Stimulated activated memory B cell treated with anti-CD40 and anti-IgM and Interleukin-4, amounts not matched to agents 10 μg/mL and 1 μg/mL and 100 μg/mL, for 72 hours (primary cell): ENCODE results near the gene OAS2.

ENCODE experiments used
- ATAC-seq: fragments of 150-1000 bp; cut with Tn5 transposase; 2 replicates; pipeline ENCODE4 v1.10.0; 2021
- H3K27ac Mint-ChIP-seq: one replicate; pipeline ENCODE4 v1.8.0; 2022; ENCODE audit warnings: mild to moderate bottlenecking, mixed read lengths
- H3K27me3 Mint-ChIP-seq: one replicate; pipeline ENCODE4 v1.8.0; 2022; ENCODE audit warnings: mixed read lengths
- H3K36me3 Mint-ChIP-seq: one replicate; pipeline ENCODE4 v1.8.0; 2022; ENCODE audit warnings: mixed read lengths
- H3K4me1 Mint-ChIP-seq: one replicate; pipeline ENCODE4 v1.8.0; 2022; ENCODE audit warnings: mixed read lengths
- H3K4me3 Mint-ChIP-seq: one replicate; pipeline ENCODE4 v1.8.0; 2022; ENCODE audit warnings: mild to moderate bottlenecking, moderate library complexity, mixed read lengths
- H3K9me3 Mint-ChIP-seq: one replicate; pipeline ENCODE4 v1.8.0; 2022; ENCODE audit warnings: mixed read lengths

OAS2 gene

GRCh38 chr12:113006641-113007040 is 28.3 kb downstream of the OAS2 start:
- no peak overlapping the region for H3K4me3 Mint-ChIP-seq
- peaks cover 8% of the 10 kb centered on the region for H3K9me3 Mint-ChIP-seq
- no peaks in the 10 kb centered on the region for H3K4me1 Mint-ChIP-seq
- H3K27ac Mint-ChIP-seq = no peak overlapping the region
- ATAC-seq = no peak
- H3K27me3 Mint-ChIP-seq = no peaks in the 10 kb centered on the region
- H3K36me3 Mint-ChIP-seq = peaks cover 80% of the 10 kb centered on the region

GRCh38 chr12:113007166-113007565 is 28.8 kb downstream of the OAS2 start:
- peaks cover 84% of the 10 kb centered on the region for H3K36me3 Mint-ChIP-seq

GRCh38 chr12:113010701-113011100 is 32.4 kb downstream of the OAS2 start:
- ATAC-seq = no peak
- Mint-ChIP-seq H3K9me3 (peaks cover 10% of the 10 kb centered on the region), H3K4me3 (no peak overlapping the region), H3K4me1 (no peaks in the 10 kb centered on the region), H3K27ac (no peak overlapping the region), H3K36me3 (peaks cover 58% of the 10 kb centered on the region), H3K27me3 (no peaks in the 10 kb centered on the region)

More at GRCh38 chr12:113007166-113007565, 28.8 kb downstream of the OAS2 start:
- Mint-ChIP-seq H3K4me3 (no peak overlapping the region), H3K4me1 (no peaks in the 10 kb centered on the region), H3K27me3 (no peaks in the 10 kb centered on the region), H3K27ac (no peak overlapping the region), H3K9me3 (peaks cover 10% of the 10 kb centered on the region)
- no peak for ATAC-seq

DNA sequence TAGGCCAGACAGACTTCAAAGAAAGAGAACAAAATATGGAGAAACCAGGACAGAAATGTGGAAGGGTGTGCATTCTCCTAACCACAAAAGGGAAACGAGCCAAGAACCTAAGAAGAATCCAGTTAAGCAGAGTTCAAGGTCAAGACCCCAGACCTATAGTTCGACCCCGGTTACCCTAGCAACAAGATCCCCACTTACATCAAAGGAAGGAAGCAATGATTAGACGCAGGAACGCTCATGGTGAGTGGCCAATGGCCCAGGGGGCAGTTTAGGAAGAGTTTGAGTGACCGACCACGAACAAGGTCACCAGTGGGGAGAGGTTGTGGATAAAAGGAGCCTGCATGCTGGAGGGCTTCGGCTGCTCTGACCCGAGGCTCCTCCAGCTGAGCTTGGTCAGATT is 36.2 kb downstream of the OAS2 start:
- H3K9me3 Mint-ChIP-seq = peaks cover 10% of the 10 kb centered on the region
- H3K4me1 Mint-ChIP-seq = no peaks in the 10 kb centered on the region
- H3K27me3 Mint-ChIP-seq = no peaks in the 10 kb centered on the region
- H3K27ac Mint-ChIP-seq = no peak overlapping the region
- ATAC-seq = no peak
- no peak overlapping the region for H3K4me3 Mint-ChIP-seq
- peaks cover 29% of the 10 kb centered on the region for H3K36me3 Mint-ChIP-seq

GRCh38 chr12:113016796-113017195 is 38.5 kb downstream of the OAS2 start:
- no peaks in the 10 kb centered on the region for H3K4me1 Mint-ChIP-seq
- no peak overlapping the region for H3K27ac Mint-ChIP-seq
- no peaks in the 10 kb centered on the region for H3K27me3 Mint-ChIP-seq
- H3K9me3 Mint-ChIP-seq = peaks cover under 1% of the 10 kb centered on the region
- ATAC-seq = no peak
- H3K36me3 Mint-ChIP-seq = peaks cover 6% of the 10 kb centered on the region
- no peak overlapping the region for H3K4me3 Mint-ChIP-seq

- no peak for ATAC-seq
- H3K4me3 Mint-ChIP-seq = no peak overlapping the region
- H3K27me3 Mint-ChIP-seq = no peaks in the 10 kb centered on the region
- no peaks in the 10 kb centered on the region for H3K36me3 Mint-ChIP-seq
- no peak overlapping the region for H3K27ac Mint-ChIP-seq
- peaks cover 5% of the 10 kb centered on the region for H3K4me1 Mint-ChIP-seq
- no peaks in the 10 kb centered on the region for H3K9me3 Mint-ChIP-seq
Observed at GRCh38 chr12:113019025-113019424, 40.7 kb downstream of the OAS2 start.

DNA sequence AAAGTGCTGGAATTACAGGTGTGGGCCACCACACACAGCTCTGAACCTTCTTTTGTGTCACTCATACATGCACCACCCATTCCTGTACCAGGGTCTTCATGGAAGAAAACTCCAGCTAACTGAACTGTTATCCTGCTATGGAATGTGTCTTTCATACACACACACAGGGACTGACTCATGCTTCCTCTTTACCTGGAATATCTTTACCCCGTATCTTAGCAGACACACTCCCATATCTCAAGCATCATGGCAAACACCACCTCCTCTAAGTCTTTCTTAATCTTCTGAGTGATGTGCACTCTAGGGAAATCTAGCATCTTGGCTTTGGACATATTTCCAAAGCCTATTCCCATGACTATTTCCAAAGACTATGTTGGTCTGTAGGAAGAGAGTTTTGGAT is 43.2 kb downstream of the OAS2 start:
- H3K4me3 Mint-ChIP-seq = no peak overlapping the region
- H3K36me3 Mint-ChIP-seq = no peaks in the 10 kb centered on the region
- ATAC-seq = no peak
- no peaks in the 10 kb centered on the region for H3K27me3 Mint-ChIP-seq
- H3K4me1 Mint-ChIP-seq = peaks cover 5% of the 10 kb centered on the region
- H3K9me3 Mint-ChIP-seq = no peaks in the 10 kb centered on the region
- H3K27ac Mint-ChIP-seq = no peak overlapping the region

DNA sequence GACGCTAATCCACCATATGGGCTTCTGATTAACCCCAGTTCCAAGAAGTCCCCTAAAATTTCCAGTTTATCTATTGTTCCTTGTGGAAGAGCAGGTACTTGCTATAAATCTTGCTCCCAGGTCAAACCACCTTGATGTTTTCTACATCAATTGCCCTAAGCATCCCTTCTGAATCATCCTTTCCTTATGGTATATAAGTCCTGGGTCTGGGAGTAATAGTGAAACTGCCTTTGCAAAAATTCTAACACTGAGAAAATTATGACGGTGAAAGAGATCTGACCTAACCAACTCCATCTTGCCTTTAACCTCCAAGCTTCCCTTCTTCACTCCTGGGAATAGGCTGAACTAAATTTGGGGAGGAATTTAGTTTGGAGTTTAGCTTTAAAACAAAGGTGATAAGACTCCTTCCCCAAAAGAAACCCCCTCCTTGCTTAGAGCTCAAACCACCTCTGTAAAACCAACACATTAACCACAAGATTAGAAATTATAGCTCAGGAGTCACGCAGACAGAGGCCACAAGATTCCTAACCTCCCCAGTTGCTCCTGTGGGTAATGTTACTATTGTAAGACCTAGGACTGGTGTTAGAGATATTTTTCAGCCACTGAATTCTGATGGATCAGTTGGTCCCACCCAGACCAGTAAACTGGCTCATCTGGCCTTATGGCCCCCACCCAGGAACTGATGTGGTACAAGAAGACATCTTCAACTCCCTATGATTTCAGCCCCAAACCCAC is 44.4 kb downstream of the OAS2 start:
- Mint-ChIP-seq H3K27ac (no peak overlapping the region), H3K4me3 (no peak overlapping the region), H3K9me3 (no peaks in the 10 kb centered on the region), H3K4me1 (peaks cover 6% of the 10 kb centered on the region), H3K36me3 (no peaks in the 10 kb centered on the region), H3K27me3 (no peaks in the 10 kb centered on the region)
- no peak for ATAC-seq

- H3K4me3 Mint-ChIP-seq = no peak overlapping the region
- H3K27ac Mint-ChIP-seq = no peak overlapping the region
- no peaks in the 10 kb centered on the region for H3K9me3 Mint-ChIP-seq
- H3K4me1 Mint-ChIP-seq = peaks cover 15% of the 10 kb centered on the region
- H3K27me3 Mint-ChIP-seq = no peaks in the 10 kb centered on the region
- no peak for ATAC-seq
- no peaks in the 10 kb centered on the region for H3K36me3 Mint-ChIP-seq
Observed at GRCh38 chr12:113027726-113028125, 49.4 kb downstream of the OAS2 start.

GRCh38 chr12:113030875-113031525 is 52.7 kb downstream of the OAS2 start:
- Mint-ChIP-seq H3K36me3 (no peaks in the 10 kb centered on the region), H3K27me3 (no peaks in the 10 kb centered on the region), H3K9me3 (no peaks in the 10 kb centered on the region), H3K4me3 (no peak overlapping the region), H3K27ac (no peak overlapping the region), H3K4me1 (peaks cover 13% of the 10 kb centered on the region)
- peak; percentile 58 for ATAC-seq

- Mint-ChIP-seq H3K36me3 (no peaks in the 10 kb centered on the region), H3K4me3 (no peak overlapping the region), H3K27me3 (peaks cover 16% of the 10 kb centered on the region), H3K9me3 (no peaks in the 10 kb centered on the region), H3K4me1 (no peaks in the 10 kb centered on the region), H3K27ac (no peak overlapping the region)
- no peak for ATAC-seq
Observed at GRCh38 chr12:113039911-113040445, 61.7 kb downstream of the OAS2 start.

- peaks cover 16% of the 10 kb centered on the region for H3K27me3 Mint-ChIP-seq
- H3K27ac Mint-ChIP-seq = no peak overlapping the region
- H3K4me3 Mint-ChIP-seq = no peak overlapping the region
- no peak for ATAC-seq
- H3K36me3 Mint-ChIP-seq = no peaks in the 10 kb centered on the region
- no peaks in the 10 kb centered on the region for H3K9me3 Mint-ChIP-seq
- no peaks in the 10 kb centered on the region for H3K4me1 Mint-ChIP-seq
Observed at GRCh38 chr12:113040722-113041171, 62.4 kb downstream of the OAS2 start.

DNA sequence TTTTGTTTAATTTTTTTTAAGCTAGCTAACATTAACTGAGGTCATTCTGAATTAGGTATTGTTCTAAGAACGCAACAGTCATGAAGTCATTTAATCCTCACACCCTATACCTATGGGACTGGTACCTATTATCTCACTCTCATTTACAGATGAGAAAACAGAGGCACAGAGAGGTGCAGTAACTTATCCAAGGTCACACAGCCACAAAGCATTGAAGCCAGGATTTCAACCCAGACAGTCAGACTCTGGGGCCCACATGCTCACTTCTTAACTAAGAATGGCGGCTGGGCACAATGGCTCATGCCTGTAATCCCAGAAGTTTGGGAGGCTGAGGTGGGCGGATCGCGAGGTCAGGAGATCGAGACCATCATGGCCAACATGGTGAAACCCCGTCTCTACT is 63.2 kb downstream of the OAS2 start:
- Mint-ChIP-seq H3K4me1 (no peaks in the 10 kb centered on the region), H3K4me3 (no peak overlapping the region), H3K27me3 (peaks cover 16% of the 10 kb centered on the region), H3K27ac (no peak overlapping the region), H3K36me3 (no peaks in the 10 kb centered on the region), H3K9me3 (no peaks in the 10 kb centered on the region)
- no peak for ATAC-seq

GRCh38 chr12:113043240-113043639 is 64.9 kb downstream of the OAS2 start:
- Mint-ChIP-seq H3K4me1 (no peaks in the 10 kb centered on the region), H3K4me3 (no peak overlapping the region), H3K27me3 (peaks cover 16% of the 10 kb centered on the region), H3K9me3 (no peaks in the 10 kb centered on the region), H3K27ac (no peak overlapping the region), H3K36me3 (no peaks in the 10 kb centered on the region)
- ATAC-seq = no peak

- H3K4me1 Mint-ChIP-seq = peaks cover 12% of the 10 kb centered on the region
Observed at GRCh38 chr12:113044516-113044915, 66.2 kb downstream of the OAS2 start.

DNA sequence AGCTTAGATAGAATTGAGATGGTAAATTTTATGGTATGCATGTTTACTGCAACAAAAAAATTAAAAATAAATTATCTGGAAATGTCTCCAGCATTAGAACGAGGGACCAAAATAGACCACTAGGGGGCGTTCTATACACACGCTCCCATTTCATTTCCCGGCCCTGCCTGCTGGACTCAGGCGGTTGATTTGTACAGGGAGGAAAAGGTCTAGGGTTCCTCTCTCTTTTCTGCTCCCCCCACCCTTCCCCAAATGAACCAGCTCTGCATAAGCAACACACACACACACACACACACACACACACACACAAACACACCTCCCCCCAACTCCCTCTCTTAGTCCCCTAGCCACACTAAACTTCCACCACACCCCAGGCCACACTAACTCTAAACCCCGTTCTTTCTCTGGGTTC is 70.4 kb downstream of the OAS2 start:
- H3K27ac Mint-ChIP-seq = no peak overlapping the region

More at GRCh38 chr12:113044516-113044915, 66.2 kb downstream of the OAS2 start:
- H3K9me3 Mint-ChIP-seq = no peaks in the 10 kb centered on the region
- no peak for ATAC-seq
- H3K4me3 Mint-ChIP-seq = no peak overlapping the region
- H3K27me3 Mint-ChIP-seq = peaks cover 16% of the 10 kb centered on the region
- no peak overlapping the region for H3K27ac Mint-ChIP-seq
- no peaks in the 10 kb centered on the region for H3K36me3 Mint-ChIP-seq

More for the DNA sequence above, 70.4 kb downstream of the OAS2 start:
- peak; percentile 76 for ATAC-seq
- no peaks in the 10 kb centered on the region for H3K9me3 Mint-ChIP-seq
- peaks cover 51% of the 10 kb centered on the region for H3K4me1 Mint-ChIP-seq
- peaks cover 4% of the 10 kb centered on the region for H3K27me3 Mint-ChIP-seq
- H3K4me3 Mint-ChIP-seq = no peak overlapping the region
- no peaks in the 10 kb centered on the region for H3K36me3 Mint-ChIP-seq
